Body of pancreas (tissue), 4 donors: ENCODE data around the gene BMP6. TPM values are rescaled to one million over a fixed set of nuclear protein-coding genes. Genes with fewer than 3 reads are reported as not detected.

ENCODE experiments used
- ATAC-seq: fragments of 150-250 bp; one replicate; pipeline ENCODE4 v1.9.1; 2016
- DNase-seq, 4 donors: peaks; one replicate each; pipeline ENCODE4 v3.0.0-alpha.2; 2019
- H3K27ac ChIP-seq, 4 donors: fragments of 200-600 bp; sonication (generic); 1 replicate in 3 of 4; 2 replicates in 1 of 4; pipeline versions ENCODE4 v1.5.1 to v1.6.1; 2016 to 2019; ENCODE audit warnings: mild to moderate bottlenecking in 1 of 4, mixed read lengths in 1 of 4, moderate library complexity in 1 of 4
- H3K27me3 ChIP-seq, 2 donors: fragments of 200-600 bp; sonication (generic); one replicate each; pipeline ENCODE4 v1.6.0; 2016; ENCODE audit warnings: mild to moderate bottlenecking in 1 of 2
- H3K36me3 ChIP-seq, 2 donors: fragments of 200-600 bp; sonication (generic); replicated peaks in 1 of 2; 2 replicates each; pipeline ENCODE4 v1.5.1; 2016; ENCODE audit warnings: low read depth in 2 of 2; ENCODE audit not compliant: insufficient read depth in 1 of 2
- H3K4me1 ChIP-seq: fragments of 200-600 bp; sonication (generic); one replicate; pipeline ENCODE4 v1.6.0; 2016
- H3K4me3 ChIP-seq, 2 donors: fragments of 200-600 bp; sonication (generic); 1 replicate in 1 of 2; 2 replicates in 1 of 2; pipeline ENCODE4 v1.5.1; 2016 to 2019
- H3K9me3 ChIP-seq, 3 donors: fragments of 200-600 bp; sonication (generic); 1 replicate in 2 of 3; 2 replicates in 1 of 3; pipeline ENCODE4 v1.5.1; 2016
- POLR2A ChIP-seq, 3 donors: fragments of 450-650 bp; IDR thresholded peaks; one replicate each; pipeline ENCODE4 v1.6.1; 2016; ENCODE audit warnings: antibody characterized with exemption in 3 of 3, mild to moderate bottlenecking in 2 of 3
- WGBS, 2 donors: methylation state at CpG; one replicate each; pipeline ENCODE4 v1.1.5; 2017; 5-methylcytosine and 5-hydroxymethylcytosine counted together
- intact Hi-C: fragments of 100-400 bp; cut with DNase I; formaldehyde crosslinking; loops from one replicate; pipeline ENCODE4 v1.15.1; 2023
- total RNA-seq, 2 donors: library from RNA; depleted of rRNA; stranded (reverse); fragments of >200 nt; gene quantifications; one replicate each; pipeline ENCODE4 v1.1.0, GENCODE V29; 2016
- TF ChIP-seq, protein P1 (sequence below), 7 experiments: fragments of 450-650 bp in 4 of 7; fragments of 200-600 bp in 3 of 7; sonication (generic) in 3 of 7; IDR thresholded peaks; one replicate each; pipeline ENCODE4 v1.5.1; 2016 to 2019; ENCODE audit warnings: antibody characterized with exemption in 7 of 7

BMP6 gene
- total RNA-seq, 2 donors from 2014 or later: 1.6 to 1.8 TPM

DNA sequence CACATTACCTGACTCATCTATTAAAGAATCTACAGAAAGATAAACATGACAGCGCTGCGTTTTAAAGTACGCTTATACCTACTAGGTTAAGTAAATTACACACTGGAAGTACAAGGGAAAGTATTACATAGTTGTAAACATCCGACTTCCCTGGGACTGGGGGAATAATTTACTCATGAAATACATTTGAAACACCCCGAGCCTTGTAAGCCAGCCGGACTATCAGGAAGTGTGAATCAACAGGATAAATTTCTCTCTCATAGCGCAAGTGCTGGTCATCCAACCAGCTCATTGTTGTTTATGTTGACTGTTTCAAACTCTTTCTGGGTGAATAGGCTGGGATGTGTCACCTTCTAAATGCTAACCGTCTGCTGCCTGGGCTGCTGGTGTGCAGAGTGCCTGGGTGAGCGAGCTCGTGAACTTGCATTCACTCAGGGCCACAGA is 4.9 kb downstream of the BMP6 start:
- 47 to 53% methylated on average over 10 of the region's 10 CpGs for WGBS, 2 donors
- DNase-seq (no peak), ATAC-seq (no peak)
- Histone ChIP-seq H3K27me3 (peaks cover 0 to 29% of the 10 kb centered on the region in 2 donors), H3K4me3 (no peak overlapping the region), H3K27ac (no peak overlapping the region), H3K36me3 (no peaks in the 10 kb centered on the region), H3K9me3 (no peaks in the 10 kb centered on the region), H3K4me1 (peaks cover 31% of the 10 kb centered on the region)
- no peak for TF ChIP-seq POLR2A (IDR thresholded peaks at IDR 0.05)
- TF ChIP-seq, protein P1, sequence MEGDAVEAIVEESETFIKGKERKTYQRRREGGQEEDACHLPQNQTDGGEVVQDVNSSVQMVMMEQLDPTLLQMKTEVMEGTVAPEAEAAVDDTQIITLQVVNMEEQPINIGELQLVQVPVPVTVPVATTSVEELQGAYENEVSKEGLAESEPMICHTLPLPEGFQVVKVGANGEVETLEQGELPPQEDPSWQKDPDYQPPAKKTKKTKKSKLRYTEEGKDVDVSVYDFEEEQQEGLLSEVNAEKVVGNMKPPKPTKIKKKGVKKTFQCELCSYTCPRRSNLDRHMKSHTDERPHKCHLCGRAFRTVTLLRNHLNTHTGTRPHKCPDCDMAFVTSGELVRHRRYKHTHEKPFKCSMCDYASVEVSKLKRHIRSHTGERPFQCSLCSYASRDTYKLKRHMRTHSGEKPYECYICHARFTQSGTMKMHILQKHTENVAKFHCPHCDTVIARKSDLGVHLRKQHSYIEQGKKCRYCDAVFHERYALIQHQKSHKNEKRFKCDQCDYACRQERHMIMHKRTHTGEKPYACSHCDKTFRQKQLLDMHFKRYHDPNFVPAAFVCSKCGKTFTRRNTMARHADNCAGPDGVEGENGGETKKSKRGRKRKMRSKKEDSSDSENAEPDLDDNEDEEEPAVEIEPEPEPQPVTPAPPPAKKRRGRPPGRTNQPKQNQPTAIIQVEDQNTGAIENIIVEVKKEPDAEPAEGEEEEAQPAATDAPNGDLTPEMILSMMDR (IDR thresholded peaks at IDR 0.05): no peak
- intact Hi-C loops: no loop called here

- H3K9me3 ChIP-seq: no peaks in the 10 kb centered on the region
- H3K36me3 ChIP-seq: no peaks in the 10 kb centered on the region
- no peak overlapping the region for H3K4me3 ChIP-seq
- WGBS, 2 donors: 65 to 72% methylated on average over 2 of the region's 2 CpGs
- peaks cover 26% of the 10 kb centered on the region for H3K4me1 ChIP-seq
- TF ChIP-seq, protein P1 (IDR thresholded peaks at IDR 0.05): no peak
- no peak for TF ChIP-seq POLR2A (IDR thresholded peaks at IDR 0.05)
- ATAC-seq (no peak), DNase-seq (no peak)
- intact Hi-C loops: no loop called here
- H3K27ac ChIP-seq: no peak overlapping the region
- peaks cover 0 to 29% of the 10 kb centered on the region in 2 donors for H3K27me3 ChIP-seq
Observed at GRCh38 chr6:7731294-7731693, 5.4 kb downstream of the BMP6 start.

- ATAC-seq (no peak), DNase-seq (no peak)
- intact Hi-C loops: no loop called here
- Histone ChIP-seq H3K36me3 (no peaks in the 10 kb centered on the region), H3K27me3 (peaks cover 0 to 26% of the 10 kb centered on the region in 2 donors), H3K4me3 (no peak overlapping the region), H3K4me1 (peaks cover 17% of the 10 kb centered on the region), H3K27ac (no peak overlapping the region), H3K9me3 (no peaks in the 10 kb centered on the region)
- TF ChIP-seq POLR2A (IDR thresholded peaks at IDR 0.05): no peak
- TF ChIP-seq, protein P1 (IDR thresholded peaks at IDR 0.05): no peak
Observed at GRCh38 chr6:7732228-7732627, 6.3 kb downstream of the BMP6 start.

DNA sequence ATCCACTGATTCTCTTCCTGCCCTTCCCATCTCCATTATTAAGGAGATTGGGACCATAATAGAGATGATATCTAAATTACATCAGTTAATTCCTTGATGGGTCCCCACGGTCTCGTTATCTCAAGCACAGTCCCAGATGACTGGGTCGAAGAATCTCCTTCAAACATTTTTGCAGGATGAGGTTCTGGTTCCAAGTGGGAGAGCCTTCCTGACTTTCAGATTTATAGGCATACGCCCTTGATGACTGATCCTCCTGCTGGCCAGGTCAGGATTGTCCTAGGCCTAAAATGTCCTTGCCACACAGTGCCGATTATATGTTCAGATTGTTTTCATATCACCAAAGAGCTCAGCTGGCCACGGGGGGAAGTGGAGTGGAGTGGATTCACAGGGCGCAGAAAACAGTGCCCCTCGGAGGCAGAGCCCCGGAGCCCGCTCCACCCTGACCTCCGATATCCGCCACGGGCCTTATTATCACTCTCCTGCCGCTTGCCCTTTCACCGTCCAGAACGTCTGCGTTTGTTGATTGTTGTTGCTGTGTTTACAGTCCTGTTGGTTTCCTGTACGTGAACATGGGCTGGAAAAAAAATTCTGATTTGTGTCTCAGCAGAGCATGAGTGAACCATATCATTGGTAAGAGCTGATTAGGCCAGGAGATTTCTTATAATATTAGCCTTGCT is 8.9 kb downstream of the BMP6 start:
- H3K9me3 ChIP-seq: no peaks in the 10 kb centered on the region
- no peaks in the 10 kb centered on the region for H3K4me1 ChIP-seq
- DNase-seq (no peak), ATAC-seq (no peak)
- no peak overlapping the region for H3K27ac ChIP-seq
- H3K27me3 ChIP-seq: peaks cover 0 to under 1% of the 10 kb centered on the region in 2 donors
- no peaks in the 10 kb centered on the region for H3K36me3 ChIP-seq
- no peak overlapping the region for H3K4me3 ChIP-seq
- intact Hi-C loops: no loop called here
- 75% methylated on average over 18 of the region's 18 CpGs for WGBS, 2 donors
- TF ChIP-seq, protein P1 (IDR thresholded peaks at IDR 0.05): no peak
- no peak for TF ChIP-seq POLR2A (IDR thresholded peaks at IDR 0.05)

GRCh38 chr6:7737106-7737505 is 11.2 kb downstream of the BMP6 start:
- Histone ChIP-seq H3K36me3 (no peaks in the 10 kb centered on the region), H3K4me1 (no peaks in the 10 kb centered on the region), H3K27me3 (no peaks in the 10 kb centered on the region), H3K27ac (no peak overlapping the region), H3K9me3 (no peaks in the 10 kb centered on the region), H3K4me3 (no peak overlapping the region)
- DNase-seq (no peak), ATAC-seq (no peak)
- intact Hi-C loops: no loop called here
- TF ChIP-seq, protein P1 (IDR thresholded peaks at IDR 0.05): no peak
- TF ChIP-seq POLR2A (IDR thresholded peaks at IDR 0.05): no peak
- 81 to 89% methylated on average over 3 of the region's 3 CpGs for WGBS, 2 donors
